OCI-LY3 (cell line): ENCODE data around the gene BICD1.

Experiments
- H2AFZ ChIP-seq: fragments of 200-600, 300-600 bp; shearing (Covaris generic); 2 replicates; pipeline ENCODE4 v1.6.0; 2014; ENCODE audit warnings: antibody characterized with exemption, low read depth, low read length
- H3K27ac ChIP-seq: fragments of 200-600, 300-600 bp; sonication (generic); 2 replicates; pipeline ENCODE4 v1.5.1; 2014; ENCODE audit warnings: mild to moderate bottlenecking, low read length, moderate library complexity, mixed read lengths
- H3K27me3 ChIP-seq: fragments of 200-600, 300-600 bp; sonication (generic); 2 replicates; pipeline ENCODE4 v1.6.1; 2014; ENCODE audit warnings: low read depth, low read length, mixed read lengths
- H3K36me3 ChIP-seq: fragments of 200-600, 300-600 bp; sonication (generic); replicated peaks from 2 replicates; pipeline ENCODE3; 2014; ENCODE audit warnings: low read depth, low read length, mixed read lengths
- H3K4me1 ChIP-seq: fragments of 300-600, 200-600 bp; sonication (generic); 2 replicates; pipeline ENCODE4 v1.6.1; 2014; ENCODE audit warnings: low read length, mixed read lengths
- H3K4me2 ChIP-seq: fragments of 200-600, 300-600 bp; sonication (generic); 2 replicates; pipeline ENCODE4 v1.6.1; 2014; ENCODE audit warnings: low read length, mixed read lengths
- H3K4me3 ChIP-seq: fragments of 300-600, 200-600 bp; sonication (generic); 2 replicates; pipeline ENCODE4 v1.5.1; 2014; ENCODE audit warnings: antibody characterized with exemption, mild to moderate bottlenecking, low read length, moderate library complexity
- H3K79me2 ChIP-seq: fragments of 300-600, 200-600 bp; shearing (Covaris generic); 2 replicates; pipeline ENCODE4 v1.6.1; 2014; ENCODE audit warnings: mild to moderate bottlenecking, low read length, mixed read lengths
- H3K9ac ChIP-seq: fragments of 300-600, 200-600 bp; shearing (Covaris generic); 2 replicates; pipeline ENCODE4 v1.6.0; 2014; ENCODE audit warnings: mild to moderate bottlenecking, low read length, moderate library complexity
- H3K9me3 ChIP-seq: fragments of 200-600, 300-600 bp; shearing (Covaris generic); 2 replicates; pipeline ENCODE4 v1.6.1; 2014; ENCODE audit warnings: low read length, mixed read lengths; ENCODE audit not compliant: insufficient read depth
- H4K20me1 ChIP-seq: fragments of 200-600, 300-600 bp; sonication (generic); 2 replicates; pipeline ENCODE4 v1.6.1; 2016; ENCODE audit warnings: low read length, mixed read lengths; ENCODE audit not compliant: insufficient read depth
- CTCF ChIP-seq: fragments of 200-600, 300-600 bp; sonication (generic); IDR thresholded peaks from 2 replicates; pipeline ENCODE4 v1.5.1; 2014; ENCODE audit warnings: antibody characterized with exemption, low read length, low read depth
- EZH2phosphoT487 ChIP-seq: fragments of 200-600 bp; shearing (Covaris generic); IDR thresholded peaks from 2 replicates; pipeline ENCODE4 v1.6.1; 2018; ENCODE audit warnings: antibody characterized with exemption, mixed run types, low read depth

BICD1 gene

GRCh38 chr12:32235251-32235650 is 128.6 kb downstream of the BICD1 start:
- Histone ChIP-seq H4K20me1 (no peaks in the 10 kb centered on the region), H3K79me2 (no peaks in the 10 kb centered on the region), H3K4me1 (peaks cover 6% of the 10 kb centered on the region), H2AFZ (no peak overlapping the region), H3K4me2 (no peak overlapping the region), H3K36me3 (peaks cover 6% of the 10 kb centered on the region), H3K9me3 (no peaks in the 10 kb centered on the region), H3K9ac (no peak overlapping the region), H3K27me3 (no peaks in the 10 kb centered on the region), H3K27ac (no peak overlapping the region), H3K4me3 (no peak overlapping the region)
- no peak for TF ChIP-seq CTCF

- H3K9ac ChIP-seq, result no peak overlapping the region
- no peak overlapping the region for H3K4me2 ChIP-seq
- no peaks in the 10 kb centered on the region for H3K79me2 ChIP-seq
- no peak overlapping the region for H3K4me3 ChIP-seq
- no peak overlapping the region for H2AFZ ChIP-seq
- peaks cover 6% of the 10 kb centered on the region for H3K36me3 ChIP-seq
- TF ChIP-seq EZH2phosphoT487 (no peak), CTCF (no peak)
- no peaks in the 10 kb centered on the region for H4K20me1 ChIP-seq
- no peaks in the 10 kb centered on the region for H3K4me1 ChIP-seq
- H3K27me3 ChIP-seq, result no peaks in the 10 kb centered on the region
- H3K9me3 ChIP-seq, result no peaks in the 10 kb centered on the region
- H3K27ac ChIP-seq, result no peak overlapping the region
Measured at GRCh38 chr12:32240162-32240561, 133.5 kb downstream of the BICD1 start.

DNA sequence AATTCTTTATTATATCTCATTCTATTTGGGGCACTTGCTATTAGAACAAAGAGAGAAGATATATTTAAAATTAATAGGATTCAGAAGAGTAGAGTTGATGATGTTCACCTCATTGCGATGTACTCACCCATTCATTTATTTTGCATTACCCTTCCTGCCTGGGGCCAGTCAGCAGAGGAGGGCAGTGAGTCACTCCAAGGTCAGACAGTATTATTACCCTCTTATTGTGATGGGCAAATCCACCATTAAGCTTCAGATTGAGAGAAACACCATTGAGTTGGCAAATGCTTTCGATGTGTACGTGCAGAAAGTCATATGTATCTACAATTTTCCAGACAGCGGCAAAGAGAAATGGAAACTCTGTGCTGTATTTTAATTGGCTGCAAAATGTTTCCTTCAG is 134.2 kb downstream of the BICD1 start:
- H3K79me2 ChIP-seq, result no peaks in the 10 kb centered on the region
- TF ChIP-seq CTCF, result no peak
- no peak for TF ChIP-seq EZH2phosphoT487
- no peaks in the 10 kb centered on the region for H4K20me1 ChIP-seq
- H3K36me3 ChIP-seq, result peaks cover 6% of the 10 kb centered on the region
- H3K4me2 ChIP-seq, result no peak overlapping the region
- no peak overlapping the region for H3K27ac ChIP-seq
- no peak overlapping the region for H3K9ac ChIP-seq
- H3K4me3 ChIP-seq, result no peak overlapping the region
- no peaks in the 10 kb centered on the region for H3K9me3 ChIP-seq
- no peaks in the 10 kb centered on the region for H3K27me3 ChIP-seq
- H2AFZ ChIP-seq, result no peak overlapping the region
- no peaks in the 10 kb centered on the region for H3K4me1 ChIP-seq

DNA sequence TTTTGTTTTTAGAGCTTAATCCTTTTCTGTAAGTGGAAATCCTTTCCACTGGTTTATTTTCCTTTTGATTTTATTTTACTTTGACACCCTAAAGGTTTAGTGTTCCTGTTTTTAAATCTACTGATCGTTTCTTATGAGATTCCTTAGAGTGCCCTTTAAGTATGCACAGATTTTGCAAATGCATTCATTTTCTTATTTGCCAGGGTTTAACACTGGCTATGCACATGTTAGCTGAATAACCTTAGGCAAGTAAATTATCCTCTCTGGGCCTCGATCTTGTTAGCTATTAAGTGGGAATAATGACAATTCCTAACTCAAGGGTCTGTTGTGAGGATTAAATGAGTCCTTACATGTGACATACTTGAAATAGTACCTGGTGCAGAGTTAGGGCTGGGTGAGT is 136.0 kb downstream of the BICD1 start:
- Histone ChIP-seq H3K27me3 (no peaks in the 10 kb centered on the region), H3K9ac (no peak overlapping the region), H3K79me2 (no peaks in the 10 kb centered on the region), H3K36me3 (no peaks in the 10 kb centered on the region), H2AFZ (no peak overlapping the region), H4K20me1 (no peaks in the 10 kb centered on the region), H3K27ac (no peak overlapping the region), H3K4me3 (no peak overlapping the region), H3K4me2 (no peak overlapping the region), H3K4me1 (no peaks in the 10 kb centered on the region), H3K9me3 (no peaks in the 10 kb centered on the region)
- TF ChIP-seq EZH2phosphoT487, result no peak
- TF ChIP-seq CTCF, result no peak
